Smooth muscle cell (in vitro differentiated cells): ENCODE data around the gene SHROOM4. TPM values are rescaled to one million over a fixed set of nuclear protein-coding genes. Genes with fewer than 3 reads are reported as not detected.

ENCODE experiments used
- DNase-seq: peaks from one replicate; lab custom pipeline; 2025; ENCODE audit not compliant: unreplicated experiment; lab: John Stamatoyannopoulos, UW
- H2AFZ ChIP-seq: fragments of 200-600 bp; sonication (generic); 2 replicates; pipeline ENCODE4 v1.6.0; 2016; ENCODE audit warnings: antibody characterized with exemption, low read depth, mild to moderate bottlenecking
- H3F3A ChIP-seq: fragments of 200-600 bp; sonication (generic); 2 replicates; pipeline ENCODE4 v1.6.0; 2017; ENCODE audit warnings: antibody characterized with exemption, low read depth
- H3K27ac ChIP-seq: fragments of 200-600 bp; sonication (generic); 2 replicates; pipeline ENCODE4 v1.5.1; 2016; ENCODE audit warnings: low read depth, mild to moderate bottlenecking
- H3K27me3 ChIP-seq: fragments of 200-600 bp; sonication (generic); 2 replicates; pipeline ENCODE4 v1.6.1; 2016; ENCODE audit warnings: low read depth, mild to moderate bottlenecking
- H3K36me3 ChIP-seq: fragments of 200-600 bp; sonication (generic); 2 replicates; pipeline ENCODE4 v1.5.1; 2016; ENCODE audit warnings: low read depth
- H3K4me1 ChIP-seq: fragments of 200-600 bp; sonication (generic); 2 replicates; pipeline ENCODE4 v1.5.1; 2016; ENCODE audit warnings: low read depth
- H3K4me2 ChIP-seq: fragments of 200-600 bp; sonication (generic); 2 replicates; pipeline ENCODE4 v1.6.0; 2016; ENCODE audit warnings: mild to moderate bottlenecking
- H3K4me3 ChIP-seq: fragments of 200-600 bp; sonication (generic); 2 replicates; pipeline ENCODE4 v1.5.1; 2016; ENCODE audit warnings: mild to moderate bottlenecking
- H3K79me2 ChIP-seq: fragments of 200-600 bp; sonication (generic); 2 replicates; pipeline ENCODE4 v1.6.0; 2016; ENCODE audit warnings: low read depth, mild to moderate bottlenecking
- H3K9ac ChIP-seq: fragments of 200-600 bp; sonication (generic); 2 replicates; pipeline ENCODE4 v1.6.0; 2016; ENCODE audit warnings: low read depth
- H3K9me3 ChIP-seq: fragments of 200-600 bp; sonication (generic); replicated peaks from 2 replicates; pipeline ENCODE4 v1.5.1; 2016; ENCODE audit warnings: low read depth
- H4K20me1 ChIP-seq: fragments of 200-600 bp; sonication (generic); 2 replicates; pipeline ENCODE4 v1.6.0; 2016; ENCODE audit warnings: low read depth
- WGBS: methylation state at CpG from one replicate; pipeline ENCODE4 v1.1.7; 2016; ENCODE audit warnings: low lambda C conversion rate; 5-methylcytosine and 5-hydroxymethylcytosine counted together
- polyA plus RNA-seq: library from polyadenylated mRNA; unstranded; fragments of >200 nt; fragmentation: Nextera tagmentation; extraction: Ambion mirVana; gene quantifications from 2 replicates; pipeline ENCODE4 v1.2.1, GENCODE V29; 2016
- total RNA-seq: library from RNA; depleted of rRNA; stranded (reverse); fragments of >200 nt; gene quantifications from 2 replicates; pipeline ENCODE4 v1.2.3, GENCODE V29; 2014
- TF ChIP-seq, protein P1 (sequence below): fragments of 200-600 bp; sonication (generic); IDR thresholded peaks from 2 replicates; pipeline ENCODE4 v1.5.1; 2017; ENCODE audit warnings: borderline replicate concordance, mild to moderate bottlenecking, antibody characterized with exemption; ENCODE audit not compliant: insufficient read depth, poor library complexity, severe bottlenecking

The SHROOM4 gene
- total and polyA plus RNA-seq, 2 experiments from 2014 or later: 1.1 to 7.9 TPM

GRCh38 chrX:50721764-50722521 is 92.1 kb downstream of the SHROOM4 start:
- Histone ChIP-seq H3K4me1 (no peaks in the 10 kb centered on the region), H4K20me1 (no peaks in the 10 kb centered on the region), H3K27ac (no peak overlapping the region), H3F3A (no peaks in the 10 kb centered on the region), H2AFZ (no peak overlapping the region), H3K36me3 (no peaks in the 10 kb centered on the region), H3K27me3 (no peaks in the 10 kb centered on the region), H3K79me2 (no peaks in the 10 kb centered on the region), H3K9ac (no peak overlapping the region), H3K9me3 (no peaks in the 10 kb centered on the region), H3K4me2 (no peak overlapping the region), H3K4me3 (no peak overlapping the region)
- TF ChIP-seq, protein P1, sequence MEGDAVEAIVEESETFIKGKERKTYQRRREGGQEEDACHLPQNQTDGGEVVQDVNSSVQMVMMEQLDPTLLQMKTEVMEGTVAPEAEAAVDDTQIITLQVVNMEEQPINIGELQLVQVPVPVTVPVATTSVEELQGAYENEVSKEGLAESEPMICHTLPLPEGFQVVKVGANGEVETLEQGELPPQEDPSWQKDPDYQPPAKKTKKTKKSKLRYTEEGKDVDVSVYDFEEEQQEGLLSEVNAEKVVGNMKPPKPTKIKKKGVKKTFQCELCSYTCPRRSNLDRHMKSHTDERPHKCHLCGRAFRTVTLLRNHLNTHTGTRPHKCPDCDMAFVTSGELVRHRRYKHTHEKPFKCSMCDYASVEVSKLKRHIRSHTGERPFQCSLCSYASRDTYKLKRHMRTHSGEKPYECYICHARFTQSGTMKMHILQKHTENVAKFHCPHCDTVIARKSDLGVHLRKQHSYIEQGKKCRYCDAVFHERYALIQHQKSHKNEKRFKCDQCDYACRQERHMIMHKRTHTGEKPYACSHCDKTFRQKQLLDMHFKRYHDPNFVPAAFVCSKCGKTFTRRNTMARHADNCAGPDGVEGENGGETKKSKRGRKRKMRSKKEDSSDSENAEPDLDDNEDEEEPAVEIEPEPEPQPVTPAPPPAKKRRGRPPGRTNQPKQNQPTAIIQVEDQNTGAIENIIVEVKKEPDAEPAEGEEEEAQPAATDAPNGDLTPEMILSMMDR: no peak
- no peak for DNase-seq
- WGBS: 75% methylated on average over 1 of the region's 1 CpG

DNA sequence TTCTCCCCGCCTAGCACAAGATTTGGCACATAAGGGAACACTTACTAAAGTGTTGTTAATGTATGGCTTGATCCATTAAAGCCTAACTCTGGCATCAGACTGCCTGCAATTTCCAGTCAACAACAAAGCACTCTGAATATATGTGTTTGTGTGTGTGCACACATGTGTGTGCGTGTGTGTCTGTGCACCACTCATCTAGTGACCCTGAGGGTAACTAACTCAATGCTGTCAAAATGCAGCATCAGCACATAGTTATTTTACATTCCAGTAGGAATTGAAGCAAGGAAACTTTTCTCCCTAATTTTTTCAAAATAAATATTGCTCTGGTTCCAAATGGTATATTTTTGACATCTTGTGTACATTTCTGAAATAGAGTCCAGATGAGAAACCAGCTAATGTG is 94.4 kb downstream of the SHROOM4 start:
- Histone ChIP-seq H2AFZ (no peak overlapping the region), H4K20me1 (no peaks in the 10 kb centered on the region), H3K27me3 (no peaks in the 10 kb centered on the region), H3K9me3 (no peaks in the 10 kb centered on the region), H3K36me3 (no peaks in the 10 kb centered on the region), H3K4me3 (no peak overlapping the region), H3F3A (no peaks in the 10 kb centered on the region), H3K27ac (no peak overlapping the region), H3K9ac (no peak overlapping the region), H3K4me2 (no peak overlapping the region), H3K4me1 (no peaks in the 10 kb centered on the region), H3K79me2 (no peaks in the 10 kb centered on the region)
- no peak for DNase-seq
- WGBS: 79% methylated on average over 2 of the region's 2 CpGs
- TF ChIP-seq, protein P1: no peak

- no peaks in the 10 kb centered on the region for H3K27me3 ChIP-seq
- H2AFZ ChIP-seq: no peak overlapping the region
- no peak for DNase-seq
- WGBS: 60% methylated on average over 1 of the region's 1 CpG
- no peaks in the 10 kb centered on the region for H3F3A ChIP-seq
- H4K20me1 ChIP-seq: no peaks in the 10 kb centered on the region
- H3K9me3 ChIP-seq: no peaks in the 10 kb centered on the region
- H3K79me2 ChIP-seq: no peaks in the 10 kb centered on the region
- TF ChIP-seq, protein P1: no peak
- no peak overlapping the region for H3K4me3 ChIP-seq
- no peaks in the 10 kb centered on the region for H3K36me3 ChIP-seq
- no peaks in the 10 kb centered on the region for H3K4me1 ChIP-seq
- H3K27ac ChIP-seq: no peak overlapping the region
- no peak overlapping the region for H3K9ac ChIP-seq
- H3K4me2 ChIP-seq: no peak overlapping the region
These were observed 95.2 kb downstream of the SHROOM4 start for GRCh38 chrX:50718776-50719175.

DNA sequence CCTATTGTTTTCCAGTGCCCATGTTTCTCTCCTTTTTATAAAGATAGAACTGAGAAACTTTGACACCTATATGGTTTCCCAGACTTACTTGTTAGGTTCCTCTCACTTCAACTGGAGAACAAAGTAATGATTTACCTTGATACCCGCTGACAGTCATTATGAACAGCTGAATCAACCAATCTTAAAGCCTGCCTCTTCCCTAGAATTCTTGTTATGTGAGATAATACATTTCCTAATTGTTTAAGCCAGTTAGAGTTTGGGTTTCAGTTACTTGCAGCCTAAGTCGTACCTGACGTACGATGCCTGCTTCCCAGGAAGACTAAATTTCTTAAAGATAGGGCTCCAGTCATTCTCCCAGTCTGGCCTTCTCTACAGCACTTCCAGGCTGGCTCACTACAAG is 97.3 kb downstream of the SHROOM4 start:
- TF ChIP-seq, protein P1: no peak

More for the DNA sequence above, 97.3 kb downstream of the SHROOM4 start:
- DNase-seq: no peak
- H3K4me3 ChIP-seq: no peak overlapping the region
- no peak overlapping the region for H3K9ac ChIP-seq
- H3K36me3 ChIP-seq: no peaks in the 10 kb centered on the region
- H2AFZ ChIP-seq: no peak overlapping the region
- H3K9me3 ChIP-seq: no peaks in the 10 kb centered on the region
- H3K4me2 ChIP-seq: no peak overlapping the region
- H3K27ac ChIP-seq: no peak overlapping the region
- H3F3A ChIP-seq: no peaks in the 10 kb centered on the region
- WGBS: 79% methylated on average over 4 of the region's 4 CpGs
- no peaks in the 10 kb centered on the region for H3K27me3 ChIP-seq
- H4K20me1 ChIP-seq: no peaks in the 10 kb centered on the region
- no peaks in the 10 kb centered on the region for H3K79me2 ChIP-seq
- no peaks in the 10 kb centered on the region for H3K4me1 ChIP-seq
